GM18498 (cell line): ENCODE data around the gene S100A7A.

Source experiments
- ATAC-seq: cut with Tn5 transposase; IDR thresholded peaks from one replicate; pipeline ENCODE4 v1.9.1; 2021; ENCODE audit warnings: mild to moderate bottlenecking, moderate library complexity; ENCODE audit not compliant: unreplicated experiment

S100A7A gene

GRCh38 chr1:153420306-153420705 is 4.0 kb downstream of the S100A7A start:
- ATAC-seq = no peak

- no peak for ATAC-seq
Observed at GRCh38 chr1:153422450-153423068, 6.2 kb downstream of the S100A7A start.

- no peak for ATAC-seq
Observed at GRCh38 chr1:153426809-153427208, 10.5 kb downstream of the S100A7A start.

- ATAC-seq = no peak
Observed at GRCh38 chr1:153428073-153428638, 11.8 kb downstream of the S100A7A start.

GRCh38 chr1:153428791-153429190 is 12.5 kb downstream of the S100A7A start:
- no peak for ATAC-seq

GRCh38 chr1:153429266-153430165 is 13.2 kb downstream of the S100A7A start:
- ATAC-seq = no peak

GRCh38 chr1:153430166-153430553 is 13.8 kb downstream of the S100A7A start:
- ATAC-seq = no peak

GRCh38 chr1:153430561-153430960 is 14.2 kb downstream of the S100A7A start:
- no peak for ATAC-seq

GRCh38 chr1:153431002-153431401 is 14.7 kb downstream of the S100A7A start:
- ATAC-seq = no peak

- no peak for ATAC-seq
Observed at GRCh38 chr1:153431427-153431826, 15.1 kb downstream of the S100A7A start.

GRCh38 chr1:153431928-153432327 is 15.6 kb downstream of the S100A7A start:
- ATAC-seq = no peak

- ATAC-seq = no peak
Observed at GRCh38 chr1:153432874-153433681, 16.8 kb downstream of the S100A7A start.

- ATAC-seq = no peak
Observed at GRCh38 chr1:153434746-153435455, 18.6 kb downstream of the S100A7A start.

GRCh38 chr1:153437236-153437635 is 20.9 kb downstream of the S100A7A start:
- no peak for ATAC-seq

- ATAC-seq = no peak
Observed at GRCh38 chr1:153438599-153438998, 22.3 kb downstream of the S100A7A start.

GRCh38 chr1:153439273-153439672 is 23.0 kb downstream of the S100A7A start:
- no peak for ATAC-seq

- ATAC-seq = no peak
Observed at GRCh38 chr1:153441238-153441755, 25.0 kb downstream of the S100A7A start.

GRCh38 chr1:153443486-153443885 is 27.2 kb downstream of the S100A7A start:
- ATAC-seq = no peak

GRCh38 chr1:153444078-153444477 is 27.8 kb downstream of the S100A7A start:
- ATAC-seq = no peak

- no peak for ATAC-seq
Observed at GRCh38 chr1:153447498-153448170, 31.3 kb downstream of the S100A7A start.
